NCI-H2196 treated with DMSO at 0.1 percent for 48 hours (cell line): ENCODE measurements around the gene ABCA4.

ENCODE experiments used
- DNase-seq: peaks from one replicate; lab custom pipeline; 2025; ENCODE audit not compliant: unreplicated experiment; lab: John Stamatoyannopoulos, UW

The ABCA4 gene

GRCh38 chr1:94084085-94084484 is 36.9 kb downstream of the ABCA4 start:
- DNase-seq, result no peak

GRCh38 chr1:94083681-94084080 is 37.3 kb downstream of the ABCA4 start:
- DNase-seq, result no peak

DNA sequence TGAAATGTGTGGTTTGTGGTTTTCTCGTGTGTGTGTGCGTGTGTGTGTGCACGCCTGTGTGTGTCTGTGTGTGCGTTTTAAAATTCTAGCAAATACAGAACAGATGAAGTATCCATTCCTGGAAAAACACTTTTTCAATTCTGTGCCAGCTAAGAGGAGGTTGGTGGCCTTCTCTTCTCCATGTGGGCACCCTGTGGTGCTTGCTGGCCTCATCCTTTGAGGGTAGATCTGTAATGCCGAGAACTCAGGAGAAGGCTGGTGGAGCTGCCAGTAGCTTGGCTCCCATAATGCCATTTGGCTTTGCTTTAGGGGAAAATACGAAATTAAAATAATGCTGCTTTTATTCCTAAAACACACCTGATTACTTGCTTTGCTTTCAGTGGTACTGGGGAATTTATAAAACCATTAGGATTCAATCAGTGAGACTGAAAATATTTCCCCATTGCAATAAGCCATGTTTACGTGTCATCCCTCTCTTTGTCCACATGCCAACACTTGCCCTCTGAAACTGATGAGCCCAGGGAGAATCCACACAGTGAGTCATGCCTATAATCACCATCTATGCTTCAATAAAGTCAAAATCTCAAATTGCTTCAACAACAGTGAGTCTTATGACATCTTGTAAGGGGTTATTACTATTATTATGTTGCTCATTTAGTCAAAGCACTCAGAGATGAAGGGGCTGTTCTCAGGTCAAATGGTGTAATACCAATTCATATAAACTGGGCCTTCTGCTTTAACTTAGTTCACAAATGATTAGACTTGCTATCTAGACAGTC is 39.2 kb downstream of the ABCA4 start:
- no peak for DNase-seq

GRCh38 chr1:94079989-94080388 is 41.0 kb downstream of the ABCA4 start:
- DNase-seq, result no peak

- DNase-seq, result no peak
These were observed 41.6 kb downstream of the ABCA4 start for GRCh38 chr1:94079080-94079940.

GRCh38 chr1:94072840-94073522 is 48.0 kb downstream of the ABCA4 start:
- DNase-seq, result no peak

DNA sequence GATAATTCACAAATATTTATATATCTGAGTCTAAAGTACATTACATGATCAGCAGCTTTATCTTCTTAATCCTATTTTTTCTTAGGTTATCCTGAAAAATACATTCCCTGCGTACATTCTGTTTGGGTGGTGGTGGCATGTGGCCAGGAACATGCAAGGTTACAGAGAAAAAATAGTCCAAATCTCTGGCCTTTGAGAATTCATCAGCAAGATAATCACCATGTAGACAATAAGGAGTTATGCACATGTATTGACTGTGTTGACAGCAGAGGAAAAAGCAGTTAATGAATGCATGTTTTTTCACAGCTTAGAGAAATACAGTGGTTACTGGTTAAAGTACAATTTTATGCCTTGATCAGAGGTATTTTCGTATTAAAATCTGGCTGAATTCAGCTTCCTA is 49.0 kb downstream of the ABCA4 start:
- DNase-seq, result no peak

DNA sequence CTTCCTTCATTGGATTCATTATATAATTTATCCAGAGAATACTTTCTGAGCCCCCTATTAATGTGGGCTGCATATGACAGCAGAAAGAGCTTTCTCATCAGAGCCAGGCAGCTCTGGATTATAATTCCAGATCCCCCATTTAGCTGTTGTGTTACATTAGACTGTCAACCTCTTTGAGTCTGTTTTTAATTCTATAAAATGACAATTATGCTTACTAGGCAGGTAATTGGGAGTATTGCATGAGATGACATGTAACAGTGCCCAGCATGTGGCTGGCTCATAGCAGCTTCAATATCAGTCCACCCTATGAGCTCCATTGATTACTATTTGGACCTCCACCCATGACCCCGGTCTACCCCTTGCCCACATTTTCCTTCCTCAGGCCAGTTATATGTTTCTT is 49.6 kb downstream of the ABCA4 start:
- DNase-seq, result no peak

- DNase-seq, result no peak
These were observed 50.1 kb downstream of the ABCA4 start for GRCh38 chr1:94070865-94071264.

- DNase-seq, result no peak
These were observed 51.0 kb downstream of the ABCA4 start for GRCh38 chr1:94069919-94070285.

- DNase-seq, result peak; percentile 80
These were observed 51.7 kb downstream of the ABCA4 start for GRCh38 chr1:94068999-94069918.

DNA sequence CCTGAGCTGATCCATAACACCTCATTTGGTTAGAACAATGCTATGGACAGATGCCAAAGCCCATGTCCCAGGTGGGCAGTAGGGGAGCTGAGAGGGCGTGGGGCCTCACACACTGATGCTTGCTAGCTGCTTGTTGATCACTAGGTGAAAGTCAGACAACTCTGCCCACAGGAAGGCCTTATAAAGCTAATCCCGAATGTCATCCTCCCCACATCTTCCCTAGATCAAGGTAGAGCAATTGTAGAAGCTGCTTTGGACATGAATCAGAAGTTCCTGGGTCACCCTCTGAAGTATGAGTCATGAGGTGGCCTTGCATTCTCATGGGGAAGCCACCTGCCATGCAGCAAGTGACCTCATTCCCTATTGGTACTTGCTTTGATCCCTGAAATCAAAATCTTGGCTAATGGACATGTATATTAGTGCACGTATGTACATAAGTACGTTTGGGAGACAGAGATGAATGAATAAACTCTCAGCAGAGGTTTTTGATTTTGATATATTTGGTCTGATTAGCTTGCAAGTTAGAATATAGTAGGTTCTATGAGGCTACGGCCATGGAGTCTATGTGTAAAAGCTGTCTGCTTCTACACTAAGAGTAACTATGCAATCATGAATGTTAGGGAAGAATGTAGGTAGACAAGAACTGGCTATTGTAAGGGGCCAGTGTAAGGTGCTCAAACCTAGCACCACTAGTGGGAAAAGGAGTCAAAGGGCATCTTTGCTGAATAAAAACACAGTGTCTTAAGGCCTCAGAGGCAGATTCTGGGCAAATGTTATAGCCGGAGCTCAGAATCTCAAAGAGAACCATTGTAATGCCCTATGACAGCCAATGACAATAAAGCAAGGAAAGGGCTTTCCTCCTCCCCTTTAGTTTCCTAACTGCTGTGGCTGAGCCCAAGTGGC is 52.6 kb downstream of the ABCA4 start:
- DNase-seq, result no peak

DNA sequence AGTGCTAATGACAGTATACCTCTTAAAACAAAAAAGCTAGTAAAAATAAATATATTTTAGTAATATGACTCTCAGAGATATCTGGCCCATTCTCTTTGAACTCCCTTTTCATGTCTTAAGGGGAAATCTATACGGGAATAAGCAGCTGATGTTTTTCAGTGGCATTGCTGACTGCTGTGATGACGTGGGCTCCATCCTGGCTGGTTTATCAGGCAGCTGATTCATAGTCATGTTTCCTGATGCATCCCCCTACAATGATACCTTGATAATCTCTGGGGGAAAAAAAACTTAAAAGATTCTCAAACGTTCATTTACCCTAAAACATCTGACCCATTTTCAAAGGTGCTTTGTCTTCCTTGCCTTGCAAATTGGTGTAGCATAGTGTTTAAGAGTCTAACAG is 53.8 kb downstream of the ABCA4 start:
- DNase-seq, result no peak

GRCh38 chr1:94063379-94063778 is 57.6 kb downstream of the ABCA4 start:
- DNase-seq, result no peak

DNA sequence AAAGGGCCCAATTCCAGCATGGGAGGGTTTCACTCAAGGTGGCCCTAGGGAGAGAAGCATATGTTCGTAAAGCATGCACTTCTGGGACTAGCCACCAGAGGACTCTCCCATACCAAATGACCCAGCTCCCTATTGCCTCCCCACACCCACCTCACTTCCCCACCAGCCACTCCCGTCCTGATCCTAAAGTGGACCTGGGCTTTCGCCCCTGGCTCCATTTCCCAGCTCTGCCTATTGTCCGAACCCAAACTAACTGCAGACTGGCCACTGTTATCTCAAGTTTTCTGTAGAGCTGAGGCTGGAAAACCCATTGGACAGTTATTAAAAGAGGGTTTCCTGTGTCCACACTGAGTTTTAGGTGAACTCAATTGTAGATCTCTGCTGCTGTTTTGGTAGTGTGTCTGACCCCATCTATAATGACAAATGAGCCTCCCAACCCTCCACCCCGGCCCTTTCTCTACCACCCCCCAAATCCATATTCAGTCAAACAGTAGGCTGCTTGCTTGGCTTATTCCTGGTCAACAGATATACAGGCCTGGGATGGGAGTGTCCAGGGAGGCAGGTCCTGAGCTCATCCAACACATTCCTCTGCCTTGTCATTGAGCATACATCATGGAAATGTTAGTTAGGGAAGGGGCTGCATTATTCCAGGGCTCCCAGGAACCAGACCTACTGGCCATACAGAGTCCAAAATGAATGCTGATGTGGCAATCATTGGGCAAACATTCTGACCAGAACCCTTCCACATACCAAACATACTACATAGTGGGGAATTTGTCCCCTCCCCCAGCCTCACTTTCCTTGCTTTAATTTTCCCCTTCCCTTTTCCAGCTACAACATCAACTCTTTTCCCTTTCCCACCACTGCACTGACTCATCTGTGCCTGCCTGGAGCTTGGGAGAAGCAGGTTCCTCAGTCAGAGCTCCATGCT is 59.2 kb downstream of the ABCA4 start:
- peak; percentile 27 for DNase-seq

- no peak for DNase-seq
These were observed 60.2 kb downstream of the ABCA4 start for GRCh38 chr1:94060720-94061119.

DNA sequence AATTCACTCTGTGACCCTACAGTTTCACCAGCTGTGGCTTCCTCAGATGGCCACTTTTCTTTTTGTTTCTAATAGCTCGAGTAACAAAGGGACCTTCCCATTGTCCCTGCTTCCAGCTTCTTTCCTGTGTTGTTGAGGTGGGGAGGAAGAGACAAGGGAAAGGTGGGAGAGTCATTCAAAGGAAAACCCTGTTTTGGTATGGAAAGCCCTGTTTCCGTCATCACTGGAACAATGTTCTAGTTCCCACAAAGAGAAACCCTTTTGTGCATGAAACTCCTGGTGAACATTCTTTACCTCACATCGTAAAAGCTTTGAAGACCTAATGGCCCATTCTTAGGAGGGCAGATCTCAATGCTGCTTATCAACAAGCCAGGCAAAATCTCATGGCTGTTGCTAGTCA is 62.2 kb downstream of the ABCA4 start:
- DNase-seq, result no peak

DNA sequence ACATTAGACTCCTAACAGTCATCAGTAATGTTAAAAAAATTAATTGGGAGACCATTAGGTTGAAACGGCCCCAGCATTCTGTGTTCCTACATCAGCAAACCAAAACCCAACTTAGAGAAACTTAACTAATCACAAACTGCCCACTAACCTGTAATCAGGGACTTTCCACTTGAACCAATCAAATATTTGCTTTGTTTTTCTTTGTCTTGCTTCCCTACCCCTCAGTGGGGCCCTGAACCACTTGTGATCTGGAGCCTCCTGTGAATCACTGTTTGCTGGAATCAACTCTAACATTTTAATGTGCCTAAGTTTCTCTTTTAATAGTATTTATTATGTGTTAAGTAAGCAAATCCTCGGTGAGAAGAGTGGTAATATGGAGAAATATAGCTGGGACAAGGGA is 64.0 kb downstream of the ABCA4 start:
- DNase-seq, result no peak

GRCh38 chr1:94056171-94056570 is 64.8 kb downstream of the ABCA4 start:
- no peak for DNase-seq
